ENCODE data around the gene MEIS3. TPM values are rescaled to one million over a fixed set of nuclear protein-coding genes. Genes with fewer than 3 reads are reported as not detected.

The MEIS3 gene
- total RNA-seq, 1 experiment from 2014 or later, result 35.8 TPM

DNA sequence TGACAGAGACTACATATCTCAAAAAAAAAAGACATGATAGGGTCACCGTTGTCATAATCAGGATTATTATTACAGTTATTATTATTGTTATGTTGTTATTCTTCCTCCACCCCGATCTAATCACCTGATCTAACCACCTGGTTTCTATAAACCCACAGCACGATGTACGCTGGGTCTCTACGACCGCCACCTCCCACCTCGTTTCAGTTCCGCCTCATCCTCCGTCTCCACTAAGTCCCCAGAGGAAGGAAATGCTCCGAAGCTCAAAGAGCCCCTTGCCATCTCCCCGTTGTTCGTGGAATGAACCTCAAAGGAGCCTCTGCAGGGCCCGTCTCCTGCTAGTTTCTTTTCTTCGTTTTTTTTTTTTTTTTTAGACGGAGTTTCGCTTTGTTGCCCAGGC is 15.9 kb upstream of the MEIS3 start:
- no peaks in the 10 kb centered on the region for H3K9me2 ChIP-seq (ENCODE audit: insufficient read depth)
- no peaks in the 10 kb centered on the region for H3K36me3 ChIP-seq (ENCODE audit: control insufficient read depth in 1 of 2, insufficient read depth in 2 of 2, low read length in 2 of 2)
- H3K27me3 ChIP-seq (ENCODE audit: insufficient read depth, low read length), result no peaks in the 10 kb centered on the region
- no peaks in the 10 kb centered on the region for H4K20me1 ChIP-seq (ENCODE audit: insufficient read depth)
- no peaks in the 10 kb centered on the region for H3K79me2 ChIP-seq (ENCODE audit: insufficient read depth, low read length)
- H3K4me3 ChIP-seq (replicated peaks in 1 of 2; ENCODE audit: low read depth in 1 of 2, low read length in 2 of 2), result no peak overlapping the region
- no peak overlapping the region for H2AFZ ChIP-seq (ENCODE audit: low read depth, low read length, poor library complexity, severe bottlenecking)
- no peak overlapping the region for H3K27ac ChIP-seq (ENCODE audit: low read depth, low read length)
- BruUV-seq (replicated peaks), result no TSS peak
- no peaks in the 10 kb centered on the region for H3K9me3 ChIP-seq (ENCODE audit: control insufficient read depth in 1 of 2, insufficient read depth in 1 of 2, low read depth in 1 of 2, low read length in 2 of 2)
- intact Hi-C loops (cut with micrococcal nuclease), result no loop called here
- H3K9ac ChIP-seq (ENCODE audit: low read length), result no peak overlapping the region
- ChIA-PET CTCF (interaction anchor here (1.4 to 2.4 kb wide), 3 partner anchors 80 to 278 kb away, joined by 4 to 6 read pairs (median 4); partner anchors contain the start of genes EHD2 and NAPA), POLR2A (no interaction called here), RAD21 (ENCODE audit: low non-redundant PET in 1 of 2, low total read pairs in 2 of 2, uncharacterized antibody in 2 of 2, unreplicated experiment in 2 of 2) (interaction anchor here in 1 of 2 experiments (2.0 kb wide), 1 partner anchor 263 kb away, joined by 8 read pairs; no protein-coding TSS in a partner anchor)
- TF ChIP-seq, protein P1, sequence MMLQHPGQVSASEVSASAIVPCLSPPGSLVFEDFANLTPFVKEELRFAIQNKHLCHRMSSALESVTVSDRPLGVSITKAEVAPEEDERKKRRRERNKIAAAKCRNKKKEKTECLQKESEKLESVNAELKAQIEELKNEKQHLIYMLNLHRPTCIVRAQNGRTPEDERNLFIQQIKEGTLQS (IDR thresholded peaks at IDR 0.05), result no peak
- TF ChIP-seq ZNF274 (IDR thresholded peaks at IDR 0.05; ENCODE audit: low read depth, low read length), result no peak
- no peak for TF ChIP-seq EZH2 (IDR thresholded peaks at IDR 0.05)
- TF ChIP-seq, protein P2, sequence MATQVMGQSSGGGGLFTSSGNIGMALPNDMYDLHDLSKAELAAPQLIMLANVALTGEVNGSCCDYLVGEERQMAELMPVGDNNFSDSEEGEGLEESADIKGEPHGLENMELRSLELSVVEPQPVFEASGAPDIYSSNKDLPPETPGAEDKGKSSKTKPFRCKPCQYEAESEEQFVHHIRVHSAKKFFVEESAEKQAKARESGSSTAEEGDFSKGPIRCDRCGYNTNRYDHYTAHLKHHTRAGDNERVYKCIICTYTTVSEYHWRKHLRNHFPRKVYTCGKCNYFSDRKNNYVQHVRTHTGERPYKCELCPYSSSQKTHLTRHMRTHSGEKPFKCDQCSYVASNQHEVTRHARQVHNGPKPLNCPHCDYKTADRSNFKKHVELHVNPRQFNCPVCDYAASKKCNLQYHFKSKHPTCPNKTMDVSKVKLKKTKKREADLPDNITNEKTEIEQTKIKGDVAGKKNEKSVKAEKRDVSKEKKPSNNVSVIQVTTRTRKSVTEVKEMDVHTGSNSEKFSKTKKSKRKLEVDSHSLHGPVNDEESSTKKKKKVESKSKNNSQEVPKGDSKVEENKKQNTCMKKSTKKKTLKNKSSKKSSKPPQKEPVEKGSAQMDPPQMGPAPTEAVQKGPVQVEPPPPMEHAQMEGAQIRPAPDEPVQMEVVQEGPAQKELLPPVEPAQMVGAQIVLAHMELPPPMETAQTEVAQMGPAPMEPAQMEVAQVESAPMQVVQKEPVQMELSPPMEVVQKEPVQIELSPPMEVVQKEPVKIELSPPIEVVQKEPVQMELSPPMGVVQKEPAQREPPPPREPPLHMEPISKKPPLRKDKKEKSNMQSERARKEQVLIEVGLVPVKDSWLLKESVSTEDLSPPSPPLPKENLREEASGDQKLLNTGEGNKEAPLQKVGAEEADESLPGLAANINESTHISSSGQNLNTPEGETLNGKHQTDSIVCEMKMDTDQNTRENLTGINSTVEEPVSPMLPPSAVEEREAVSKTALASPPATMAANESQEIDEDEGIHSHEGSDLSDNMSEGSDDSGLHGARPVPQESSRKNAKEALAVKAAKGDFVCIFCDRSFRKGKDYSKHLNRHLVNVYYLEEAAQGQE (IDR thresholded peaks at IDR 0.05; ENCODE audit: low read depth), result no peak
- no peak for TF ChIP-seq TCF7L2 (IDR thresholded peaks at IDR 0.05; ENCODE audit: borderline replicate concordance, extremely low read depth, insufficient read depth, insufficient read length)
- TF ChIP-seq CBX3 (IDR thresholded peaks at IDR 0.05; ENCODE audit: low read depth), result no peak
- no peak for TF ChIP-seq EGR1 (IDR thresholded peaks at IDR 0.05; ENCODE audit: low read depth)
- no peak for TF ChIP-seq CEBPB (IDR thresholded peaks at IDR 0.05; ENCODE audit: low read depth)
- TF ChIP-seq, protein P3, sequence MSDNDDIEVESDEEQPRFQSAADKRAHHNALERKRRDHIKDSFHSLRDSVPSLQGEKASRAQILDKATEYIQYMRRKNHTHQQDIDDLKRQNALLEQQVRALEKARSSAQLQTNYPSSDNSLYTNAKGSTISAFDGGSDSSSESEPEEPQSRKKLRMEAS (IDR thresholded peaks at IDR 0.05), result no peak
- TF ChIP-seq, protein P4, sequence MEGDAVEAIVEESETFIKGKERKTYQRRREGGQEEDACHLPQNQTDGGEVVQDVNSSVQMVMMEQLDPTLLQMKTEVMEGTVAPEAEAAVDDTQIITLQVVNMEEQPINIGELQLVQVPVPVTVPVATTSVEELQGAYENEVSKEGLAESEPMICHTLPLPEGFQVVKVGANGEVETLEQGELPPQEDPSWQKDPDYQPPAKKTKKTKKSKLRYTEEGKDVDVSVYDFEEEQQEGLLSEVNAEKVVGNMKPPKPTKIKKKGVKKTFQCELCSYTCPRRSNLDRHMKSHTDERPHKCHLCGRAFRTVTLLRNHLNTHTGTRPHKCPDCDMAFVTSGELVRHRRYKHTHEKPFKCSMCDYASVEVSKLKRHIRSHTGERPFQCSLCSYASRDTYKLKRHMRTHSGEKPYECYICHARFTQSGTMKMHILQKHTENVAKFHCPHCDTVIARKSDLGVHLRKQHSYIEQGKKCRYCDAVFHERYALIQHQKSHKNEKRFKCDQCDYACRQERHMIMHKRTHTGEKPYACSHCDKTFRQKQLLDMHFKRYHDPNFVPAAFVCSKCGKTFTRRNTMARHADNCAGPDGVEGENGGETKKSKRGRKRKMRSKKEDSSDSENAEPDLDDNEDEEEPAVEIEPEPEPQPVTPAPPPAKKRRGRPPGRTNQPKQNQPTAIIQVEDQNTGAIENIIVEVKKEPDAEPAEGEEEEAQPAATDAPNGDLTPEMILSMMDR (IDR thresholded peaks at IDR 0.05 in 2 of 3, conservative IDR thresholded peaks at IDR 0.05 in 1 of 3; ENCODE audit: borderline replicate concordance in 1 of 3, insufficient read depth in 1 of 3, low read depth in 2 of 3, low read length in 2 of 3), result no peak
- no peak for TF ChIP-seq ZFX (IDR thresholded peaks at IDR 0.05)
- no peak for TF ChIP-seq ELF1 (IDR thresholded peaks at IDR 0.05; ENCODE audit: borderline replicate concordance, low read depth)
- TF ChIP-seq, protein P5, sequence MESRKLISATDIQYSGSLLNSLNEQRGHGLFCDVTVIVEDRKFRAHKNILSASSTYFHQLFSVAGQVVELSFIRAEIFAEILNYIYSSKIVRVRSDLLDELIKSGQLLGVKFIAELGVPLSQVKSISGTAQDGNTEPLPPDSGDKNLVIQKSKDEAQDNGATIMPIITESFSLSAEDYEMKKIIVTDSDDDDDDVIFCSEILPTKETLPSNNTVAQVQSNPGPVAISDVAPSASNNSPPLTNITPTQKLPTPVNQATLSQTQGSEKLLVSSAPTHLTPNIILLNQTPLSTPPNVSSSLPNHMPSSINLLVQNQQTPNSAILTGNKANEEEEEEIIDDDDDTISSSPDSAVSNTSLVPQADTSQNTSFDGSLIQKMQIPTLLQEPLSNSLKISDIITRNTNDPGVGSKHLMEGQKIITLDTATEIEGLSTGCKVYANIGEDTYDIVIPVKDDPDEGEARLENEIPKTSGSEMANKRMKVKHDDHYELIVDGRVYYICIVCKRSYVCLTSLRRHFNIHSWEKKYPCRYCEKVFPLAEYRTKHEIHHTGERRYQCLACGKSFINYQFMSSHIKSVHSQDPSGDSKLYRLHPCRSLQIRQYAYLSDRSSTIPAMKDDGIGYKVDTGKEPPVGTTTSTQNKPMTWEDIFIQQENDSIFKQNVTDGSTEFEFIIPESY (IDR thresholded peaks at IDR 0.05; ENCODE audit: extremely low read depth, insufficient replicate concordance, low read length), result no peak
- no peak for TF ChIP-seq SIN3A (IDR thresholded peaks at IDR 0.05; ENCODE audit: low read depth)
- TF ChIP-seq POLR2AphosphoS5 (IDR thresholded peaks at IDR 0.05; ENCODE audit: low read depth, low read length), result no peak
- no peak for TF ChIP-seq JUND (IDR thresholded peaks at IDR 0.05)
- no peak for TF ChIP-seq EZH2phosphoT487 (IDR thresholded peaks at IDR 0.05; ENCODE audit: borderline replicate concordance)
- TF ChIP-seq FOSL1 (IDR thresholded peaks at IDR 0.05; ENCODE audit: low read depth), result no peak
- DNase-seq (ENCODE audit: low read depth, low spot score) (no peak), ATAC-seq (no peak)
- no peak overlapping the region for H3K4me2 ChIP-seq (ENCODE audit: low read length)
- peaks cover 0 to 10% of the 10 kb centered on the region in 2 experiments; a peak in 2 of 4 replicates for H3K4me1 ChIP-seq (ENCODE audit: control insufficient read depth in 1 of 2, insufficient read depth in 2 of 2, low read length in 2 of 2)
